Tongue (tissue), 2 donors: ENCODE results near the gene C1QTNF3. TPM values are rescaled to one million over a fixed set of nuclear protein-coding genes. Genes with fewer than 3 reads are reported as not detected.
"Not testable (repeated sequence)": the region's sequence is repeated elsewhere in the genome, so short reads cannot be mapped to it uniquely, and the experiment has no call there.

Source experiments
- DNase-seq: peaks from one replicate; pipeline ENCODE4 v3.0.0-alpha.2; 2015
- total RNA-seq: library from RNA; depleted of rRNA; stranded (reverse); fragments of >200 nt; gene quantifications from one replicate; pipeline ENCODE4 v1.2.3, GENCODE V29; 2014

C1QTNF3 gene
- total RNA-seq, 1 donor from 2014 or later, result 122 TPM

DNA sequence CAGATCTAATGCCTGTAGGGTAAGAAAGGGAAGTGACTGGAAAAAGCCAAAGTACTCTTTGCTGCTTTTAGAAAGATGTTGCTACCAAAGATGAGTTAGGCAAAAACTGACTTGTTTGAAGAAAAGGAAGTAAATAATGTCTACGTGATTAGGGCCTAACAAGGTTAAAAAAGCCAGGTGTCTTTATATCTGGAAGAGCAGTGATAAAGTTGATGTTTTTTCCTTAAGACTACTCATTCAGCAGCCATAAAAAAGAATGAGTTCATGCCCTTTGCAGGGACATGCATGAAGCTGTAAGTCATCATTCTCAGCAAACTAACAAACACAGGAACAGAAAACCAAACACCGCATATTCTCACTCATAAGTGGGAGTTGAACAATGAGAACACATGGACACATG is 21.7 kb downstream of the C1QTNF3 start:
- no peak for DNase-seq

DNA sequence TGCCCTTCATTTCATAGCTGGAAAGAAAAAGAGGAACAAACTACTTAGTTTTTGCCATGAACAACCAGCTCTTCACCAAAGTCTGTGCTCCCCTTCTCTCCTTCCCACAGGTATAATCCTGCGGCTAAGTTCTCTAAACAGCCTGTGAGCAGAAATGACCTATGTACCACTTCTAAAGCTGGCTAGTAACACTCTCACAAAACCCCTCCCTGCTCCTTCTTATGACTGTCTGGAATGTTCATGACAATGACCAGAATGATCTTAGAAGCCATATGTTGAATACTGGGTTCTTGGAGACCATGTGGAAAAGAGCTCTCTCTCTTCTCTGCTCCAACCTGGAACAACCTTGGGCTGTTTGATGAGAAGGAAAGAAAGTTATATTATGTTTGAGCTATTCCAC is 22.3 kb downstream of the C1QTNF3 start:
- no peak for DNase-seq

DNA sequence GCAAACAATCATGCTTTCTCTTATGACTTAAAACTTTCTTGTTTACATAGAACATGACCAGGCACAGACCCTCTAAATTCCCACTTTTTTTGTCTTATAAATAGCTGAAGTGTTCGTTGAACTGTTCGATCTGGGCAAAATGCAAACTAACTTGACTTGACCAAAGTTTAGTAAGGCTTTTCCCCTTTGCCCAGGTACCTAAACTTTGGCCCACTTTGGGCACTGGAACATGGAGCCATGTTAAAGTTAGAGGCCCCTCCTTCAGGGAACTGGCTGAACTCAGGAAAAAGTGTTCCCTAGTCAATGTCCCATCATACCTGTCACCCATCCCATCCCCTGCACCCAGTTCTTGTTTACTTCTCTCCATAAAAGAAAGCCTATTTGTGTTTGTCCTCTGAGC is 25.8 kb downstream of the C1QTNF3 start:
- no peak for DNase-seq

DNA sequence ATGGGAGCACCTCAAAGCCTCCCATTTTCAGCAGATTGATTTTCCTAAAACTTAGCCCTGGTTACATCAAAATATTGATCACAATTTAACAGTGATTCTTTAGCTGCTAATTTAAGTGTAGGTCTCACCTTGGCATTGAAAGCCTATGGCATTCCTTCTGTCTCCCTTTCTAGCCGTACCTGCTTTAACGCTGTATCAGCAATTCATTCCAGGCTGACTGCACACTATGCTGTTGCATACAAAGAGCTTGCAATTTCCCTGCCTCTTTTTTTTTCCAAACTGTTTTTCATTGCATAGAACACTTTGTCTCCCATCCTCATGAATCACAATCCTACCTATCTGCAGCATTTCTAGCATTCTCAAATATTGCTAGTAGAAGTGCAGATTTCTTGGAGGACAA is 26.3 kb downstream of the C1QTNF3 start:
- DNase-seq, result no peak

DNA sequence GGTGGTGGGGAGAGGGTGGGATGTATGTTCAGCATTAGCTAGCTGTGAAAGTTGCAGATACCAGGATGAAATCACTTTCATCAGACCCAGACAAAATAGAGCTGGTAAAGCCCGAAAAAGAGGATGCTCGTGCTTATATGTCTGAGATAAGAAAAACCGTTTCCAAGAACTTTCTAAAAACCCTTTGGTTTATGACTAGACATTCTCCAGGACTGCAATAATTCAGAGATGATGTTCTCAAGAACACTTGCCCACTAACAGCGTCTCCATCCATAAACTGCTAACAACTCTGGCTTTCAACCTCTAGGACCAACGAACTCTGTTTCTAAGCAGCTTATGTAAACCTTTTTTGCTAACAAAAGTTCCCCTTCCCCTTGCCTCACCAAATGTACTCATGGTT is 26.8 kb downstream of the C1QTNF3 start:
- no peak for DNase-seq

DNA sequence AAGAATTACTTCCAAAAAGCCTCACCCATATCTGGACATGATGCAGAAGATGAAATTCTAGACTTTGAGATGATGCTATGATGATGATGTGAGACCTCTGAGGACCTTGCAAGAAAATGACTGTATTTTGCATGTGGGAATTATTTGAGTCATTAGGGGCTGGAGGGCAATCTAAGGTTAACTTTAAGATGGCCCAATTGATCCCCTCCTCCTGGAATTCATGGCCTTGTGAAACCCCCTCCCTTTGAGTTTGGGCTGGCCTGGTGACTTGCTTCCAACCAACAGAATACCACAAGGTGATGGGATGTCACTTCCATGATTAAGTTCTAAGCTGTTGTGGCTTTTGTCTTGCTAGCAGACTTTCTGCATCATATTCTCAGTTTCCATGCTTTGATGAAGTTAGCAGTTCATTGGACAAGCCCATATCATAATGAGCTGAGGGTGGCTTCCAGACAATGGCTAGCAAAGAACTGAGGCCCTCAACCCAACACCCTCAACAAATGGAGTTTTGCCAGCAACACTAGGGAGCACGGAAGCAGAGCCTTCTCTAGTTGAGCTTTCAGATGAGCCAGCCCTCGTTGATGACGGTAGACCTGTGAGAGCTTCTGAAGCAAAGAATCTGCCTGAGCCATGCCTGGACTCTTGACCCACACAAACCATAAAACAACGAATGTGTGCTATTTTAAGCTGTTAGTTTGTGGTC is 27.7 kb downstream of the C1QTNF3 start:
- DNase-seq, result no peak

DNA sequence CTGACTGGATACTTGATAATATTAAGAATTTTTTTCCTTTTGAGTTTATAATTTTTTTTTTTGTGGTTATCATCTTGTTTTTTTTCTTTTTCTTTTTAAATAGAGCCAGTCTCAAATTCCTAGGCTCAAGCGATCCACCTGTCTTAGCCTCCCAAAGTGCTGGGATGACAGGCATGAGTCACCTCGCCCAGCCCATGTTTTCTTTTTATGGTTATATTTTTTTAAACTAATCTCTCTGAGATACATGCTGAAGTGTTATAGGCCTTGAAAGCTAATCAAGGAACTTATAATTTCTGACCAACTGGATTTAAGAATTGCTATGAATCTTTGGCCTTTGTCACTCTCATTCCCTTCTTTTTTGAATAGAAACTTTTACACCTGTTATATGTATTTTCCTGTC is 28.4 kb downstream of the C1QTNF3 start:
- DNase-seq, result no peak

DNA sequence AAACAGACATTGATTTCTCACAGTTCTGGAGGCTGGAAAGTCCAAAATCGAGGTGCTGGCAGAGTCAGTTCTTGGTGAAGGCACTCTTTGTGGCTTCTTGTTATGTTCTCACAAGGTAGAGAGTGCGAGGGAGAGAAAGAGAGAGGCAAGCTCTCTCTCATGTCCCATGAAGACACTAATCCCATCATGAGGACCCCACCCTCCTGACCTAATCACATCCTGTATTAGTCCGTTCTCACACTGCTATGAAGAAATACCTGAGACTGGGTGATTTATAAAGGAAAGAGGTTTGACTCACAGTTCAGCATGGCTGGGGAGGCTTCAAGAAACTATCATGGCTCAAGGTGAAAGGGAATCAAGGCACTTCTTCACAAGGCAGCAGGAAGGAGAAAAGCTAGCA is 29.5 kb downstream of the C1QTNF3 start:
- DNase-seq, result no peak

DNA sequence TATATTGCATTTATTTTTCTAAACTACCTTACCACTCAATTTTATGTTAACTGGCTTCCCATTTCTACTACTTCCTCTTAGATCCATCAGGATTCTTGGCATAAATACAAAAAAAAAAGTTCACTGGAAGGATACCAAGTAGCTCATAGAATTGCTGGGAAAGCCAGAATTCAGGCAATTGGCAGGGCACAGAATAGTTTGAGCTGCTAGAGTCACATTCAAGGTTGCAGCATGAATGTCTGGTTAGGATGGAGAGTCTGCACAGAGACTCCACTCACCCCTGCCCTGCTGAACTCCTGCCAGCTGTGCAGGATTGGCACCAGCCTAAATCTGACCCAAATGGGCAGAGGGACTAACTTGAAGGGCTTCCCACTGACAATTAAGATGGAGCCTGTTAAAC is 30.2 kb downstream of the C1QTNF3 start:
- peak; percentile 77 for DNase-seq

DNA sequence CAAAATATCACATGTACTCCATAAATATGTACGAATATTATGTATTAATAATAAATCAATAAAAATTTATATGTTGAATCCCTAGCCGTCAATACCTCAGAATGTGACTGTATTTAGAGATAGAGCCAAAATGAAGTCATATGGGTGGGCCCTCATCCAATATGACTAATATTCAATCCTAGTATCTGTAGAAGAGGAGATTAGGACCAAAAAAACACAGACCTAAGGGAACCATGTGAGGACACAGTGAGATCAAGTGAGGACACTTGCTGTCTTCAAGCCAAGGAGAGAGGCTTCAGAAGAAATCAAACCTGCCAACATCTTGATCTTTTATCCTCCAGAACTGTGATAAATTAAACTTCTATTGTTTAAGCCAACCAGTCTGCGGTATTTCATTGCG is 31.5 kb downstream of the C1QTNF3 start:
- DNase-seq, result no peak

DNA sequence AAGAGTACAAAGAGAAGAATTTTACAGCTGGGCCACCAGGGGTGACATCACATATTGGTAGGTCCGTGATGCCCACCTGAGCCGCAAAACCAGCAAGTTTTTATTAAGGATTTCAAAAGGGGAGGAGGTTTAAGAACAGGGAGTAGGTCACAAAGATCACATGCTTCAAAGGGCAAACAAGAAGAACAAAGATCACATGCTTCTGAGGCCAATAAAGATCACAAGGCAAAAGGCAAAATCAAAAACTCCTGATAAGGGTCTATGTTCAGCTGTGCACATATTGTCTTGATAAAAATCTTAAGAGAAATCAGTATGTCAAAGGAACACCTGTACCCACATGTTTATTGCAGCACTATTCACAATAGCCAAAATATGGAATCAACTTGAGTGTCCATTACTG is 32.9 kb downstream of the C1QTNF3 start:
- DNase-seq, result not testable (repeated sequence)

DNA sequence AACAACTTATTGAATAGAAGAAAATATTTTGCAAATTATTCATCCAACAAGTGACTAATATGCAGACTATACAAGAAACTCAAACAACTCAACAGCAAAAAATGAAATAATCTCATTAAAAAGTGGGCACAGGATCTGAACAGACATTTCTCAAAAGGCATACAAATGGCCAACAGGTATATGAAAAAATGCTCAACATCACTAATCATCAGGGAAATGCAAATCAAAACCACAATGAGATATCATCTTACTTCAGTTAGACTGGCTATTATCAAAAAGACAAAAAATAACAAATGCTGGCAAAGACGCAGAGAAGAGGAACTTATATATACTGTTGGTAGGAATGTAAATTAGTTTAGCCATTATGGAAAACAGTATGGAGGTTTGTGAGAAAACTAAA is 33.4 kb downstream of the C1QTNF3 start:
- DNase-seq, result no peak

DNA sequence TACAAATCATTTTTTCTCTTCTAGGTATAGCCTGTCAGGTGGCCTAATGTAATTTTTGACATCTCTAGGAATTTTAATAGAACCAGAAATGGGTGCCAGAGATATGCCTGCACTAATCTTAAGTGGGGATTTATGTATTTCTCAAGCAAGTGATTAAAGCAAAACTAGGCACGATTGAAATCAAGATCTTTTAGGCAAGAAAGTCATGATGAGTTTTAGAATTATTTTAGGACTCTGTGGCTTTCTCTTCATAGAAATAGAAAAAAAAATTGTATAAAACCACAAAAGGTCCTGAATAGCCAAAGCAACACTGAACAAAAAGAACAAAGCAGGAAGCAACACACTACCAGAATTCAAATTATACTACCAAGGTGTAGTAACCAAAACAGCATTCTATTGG is 34.2 kb downstream of the C1QTNF3 start:
- DNase-seq, result no peak

DNA sequence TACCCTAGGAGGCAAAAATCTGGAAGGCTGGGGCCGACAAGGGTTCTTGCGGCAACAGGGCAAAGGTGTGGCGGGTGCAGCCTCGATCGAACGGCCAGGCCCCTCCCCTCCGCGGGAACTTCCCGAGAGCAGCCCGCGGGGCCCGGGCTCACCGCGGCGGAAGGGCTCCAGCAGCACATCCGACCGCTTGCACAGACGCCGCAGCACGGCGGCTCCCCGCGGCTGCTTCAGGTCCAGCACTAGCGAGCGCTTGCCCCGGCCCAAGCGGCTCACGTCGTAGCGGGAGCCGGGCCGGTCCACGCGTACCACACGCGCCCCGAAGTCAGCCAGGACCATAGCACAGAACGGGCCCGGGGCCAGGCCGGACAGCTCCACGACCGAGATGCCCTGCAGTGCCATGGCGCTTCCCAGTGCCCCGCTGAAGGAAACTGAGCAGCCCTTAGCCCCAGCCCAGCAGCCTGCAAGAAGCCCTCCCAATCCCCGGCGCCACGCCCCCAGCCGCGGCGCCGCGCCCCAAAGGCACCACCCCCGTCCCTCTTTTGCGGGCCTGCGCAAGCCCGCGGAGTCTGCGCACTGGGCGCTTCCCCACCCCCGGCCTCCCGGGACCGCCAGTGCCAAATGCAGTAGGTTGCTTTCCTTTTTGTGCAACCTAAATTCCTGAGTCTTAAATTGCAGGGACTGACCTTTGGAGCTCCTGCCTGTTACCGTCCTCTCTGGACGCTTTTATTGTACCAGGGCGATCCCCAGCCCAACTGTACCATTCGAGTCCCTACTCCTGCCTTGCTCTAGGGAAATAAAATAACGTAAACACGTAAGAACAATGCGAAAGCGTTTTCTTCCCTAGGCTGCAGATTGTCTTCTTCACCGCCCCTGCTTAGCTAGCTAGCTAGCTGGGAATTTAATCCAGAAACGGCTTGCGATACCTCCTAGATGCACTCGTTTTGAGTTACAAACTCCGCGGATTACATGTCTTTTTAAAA is 35.1 kb downstream of the C1QTNF3 start, which contains the start of gene AMACR:
Gene AMACR (minus strand): TSS at position 430 of the 980 bp plus-strand sequence. CDS start 31 bp downstream, at position 399.
- peak; percentile 98 for DNase-seq

DNA sequence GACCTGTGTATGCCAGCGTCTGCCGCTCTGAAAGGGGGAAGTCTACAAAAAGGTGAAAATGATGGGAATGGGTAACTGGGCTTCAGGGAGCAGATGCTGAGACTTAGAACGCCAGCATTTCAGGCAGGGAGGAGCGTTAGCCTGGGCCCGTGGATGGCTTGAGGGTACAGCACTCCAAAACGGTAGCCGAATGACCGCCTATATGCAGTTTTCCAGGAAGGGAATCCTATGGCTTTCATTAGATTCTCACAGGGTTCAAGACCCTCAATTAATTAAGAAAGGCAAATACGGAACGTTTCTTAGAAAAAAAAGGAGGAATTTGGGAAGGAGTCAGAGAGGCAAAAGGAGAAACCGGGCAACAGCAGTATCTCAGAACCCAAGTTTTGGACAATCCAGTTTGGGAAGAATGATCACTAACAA is 35.8 kb downstream of the C1QTNF3 start:
- peak; percentile 58 for DNase-seq

DNA sequence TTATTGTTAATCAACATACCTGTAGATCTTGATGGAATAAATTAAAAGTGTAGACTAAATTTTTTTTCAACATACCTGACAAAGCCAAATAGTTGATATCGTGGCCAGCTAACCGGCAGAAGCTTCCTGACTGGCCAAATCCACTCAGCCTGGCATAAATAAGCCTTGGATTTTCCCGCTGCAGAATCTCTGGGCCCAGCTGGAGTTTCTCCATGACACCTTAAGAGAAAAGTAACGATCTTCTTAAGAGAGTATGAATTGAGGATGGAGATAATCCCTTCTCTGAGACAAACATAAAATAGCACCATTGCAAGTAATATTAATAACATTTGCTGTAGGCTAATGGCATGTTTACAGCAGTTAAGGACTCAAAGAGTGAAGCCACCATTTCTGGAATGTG is 37.3 kb downstream of the C1QTNF3 start:
- DNase-seq, result no peak

DNA sequence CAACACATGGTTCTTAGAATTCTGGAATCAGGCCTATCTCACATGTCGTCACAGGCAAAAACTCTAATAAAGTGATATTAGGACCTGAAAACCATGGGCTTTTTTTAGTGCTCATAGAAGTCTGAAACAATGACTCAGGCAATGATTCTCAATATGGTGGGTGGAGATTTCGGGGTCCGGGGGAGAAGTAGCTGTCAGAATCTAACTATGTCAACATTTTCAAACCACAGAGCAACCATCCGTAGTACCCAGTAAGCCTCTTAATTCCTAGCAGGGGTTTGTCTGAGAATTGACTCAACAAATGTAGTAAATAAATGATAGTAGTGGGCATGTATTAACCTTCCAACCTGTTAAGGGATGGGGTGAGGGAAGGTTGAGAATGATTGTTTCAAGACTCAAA is 37.8 kb downstream of the C1QTNF3 start:
- no peak for DNase-seq

DNA sequence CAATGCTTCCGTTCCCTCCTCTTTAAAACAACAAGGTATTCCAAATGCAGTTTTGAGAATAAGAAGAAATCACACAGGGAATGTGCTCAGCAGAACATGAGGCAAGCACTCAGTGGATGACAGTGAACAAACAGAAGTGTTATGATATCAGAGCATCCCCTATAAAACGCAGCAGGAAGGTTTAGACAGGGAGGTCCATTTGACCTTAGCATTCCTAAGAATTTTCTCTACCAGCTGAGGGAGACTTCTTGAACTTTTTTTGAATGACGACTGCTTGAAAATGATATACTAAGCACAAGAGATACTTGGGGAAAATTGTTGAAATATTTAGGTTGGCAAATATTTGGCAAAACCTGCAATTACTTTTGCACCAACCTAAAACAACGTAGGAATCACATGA is 39.1 kb downstream of the C1QTNF3 start:
- DNase-seq, result no peak

DNA sequence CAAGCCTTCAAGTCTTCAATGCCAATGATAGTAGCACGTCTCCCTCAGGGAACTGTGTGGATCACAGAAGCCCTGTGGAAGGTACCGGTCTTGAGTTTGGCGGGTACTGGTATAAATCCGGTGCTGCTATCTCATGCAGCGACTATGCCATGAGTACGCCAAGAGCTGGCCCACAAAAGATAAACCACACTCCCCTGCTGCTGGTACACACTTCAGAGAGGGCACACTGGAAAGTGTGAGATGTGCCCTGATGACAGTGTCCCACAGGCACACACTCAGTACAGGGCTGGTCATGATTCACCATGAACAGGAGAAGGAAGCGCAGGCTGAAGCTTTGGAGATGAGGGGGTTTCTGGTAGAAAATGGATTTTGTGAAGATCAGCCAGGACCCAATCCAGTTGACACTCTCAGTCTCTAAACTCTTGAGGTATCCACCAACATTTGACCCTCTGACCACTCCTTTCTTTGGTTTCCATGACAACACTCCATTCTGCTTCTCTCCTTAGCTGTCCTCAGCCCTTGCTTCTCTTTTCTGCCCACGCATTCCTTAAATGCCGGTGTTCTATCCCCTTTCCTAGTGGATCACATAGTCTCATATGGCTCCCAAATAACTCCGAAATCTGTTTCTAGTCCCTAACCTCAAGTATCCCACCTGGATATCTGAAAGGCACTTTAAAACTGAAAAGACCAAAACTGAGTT is 40.2 kb downstream of the C1QTNF3 start:
- no peak for DNase-seq

DNA sequence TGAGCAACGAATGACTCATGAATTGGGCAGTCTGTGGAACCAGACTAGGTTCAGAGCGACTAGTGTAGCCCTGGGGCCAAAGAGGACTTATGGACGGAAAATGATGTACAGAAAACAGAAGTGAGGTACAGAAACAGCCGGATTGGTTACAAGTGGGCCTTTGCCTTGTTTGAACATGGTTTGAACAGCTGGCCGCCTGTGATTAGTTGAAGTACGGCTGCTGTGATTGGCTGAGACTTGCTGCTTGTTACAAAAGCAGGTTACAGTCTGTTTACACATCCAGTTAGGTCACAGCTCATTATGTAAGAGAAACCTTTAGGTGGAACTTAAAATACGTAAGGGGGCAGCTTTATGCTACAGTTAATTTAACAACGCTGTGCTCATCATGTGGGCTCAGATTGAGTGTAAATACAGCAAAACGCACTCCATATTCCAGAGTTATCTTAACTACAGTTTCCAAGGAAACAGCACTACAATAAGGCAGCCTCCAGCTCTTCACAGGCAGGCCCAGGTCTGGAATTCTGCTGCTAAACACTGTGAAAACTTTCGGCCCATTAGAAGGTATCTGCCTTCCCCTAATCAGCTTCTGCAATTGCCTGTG is 41.7 kb downstream of the C1QTNF3 start:
- DNase-seq, result peak; percentile 79

DNA sequence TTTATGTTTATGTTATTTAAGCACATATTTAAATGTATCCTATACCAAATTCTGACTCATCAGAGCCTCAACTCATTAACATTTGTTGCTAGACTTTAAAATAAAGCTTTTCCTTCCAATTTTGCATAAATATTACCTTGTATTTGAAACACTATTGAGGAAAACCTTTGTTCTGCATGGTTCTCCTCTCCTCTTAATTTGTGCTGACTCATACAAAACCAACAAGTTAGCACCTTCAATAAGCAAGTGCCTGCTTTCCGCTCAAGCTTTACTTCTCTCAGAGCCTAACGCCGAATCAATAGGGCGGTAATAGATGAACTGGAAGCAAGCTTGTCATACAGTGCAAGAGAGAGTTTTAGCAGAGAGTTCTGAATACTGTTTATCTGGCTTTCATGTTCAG is 43.0 kb downstream of the C1QTNF3 start:
- DNase-seq, result no peak

DNA sequence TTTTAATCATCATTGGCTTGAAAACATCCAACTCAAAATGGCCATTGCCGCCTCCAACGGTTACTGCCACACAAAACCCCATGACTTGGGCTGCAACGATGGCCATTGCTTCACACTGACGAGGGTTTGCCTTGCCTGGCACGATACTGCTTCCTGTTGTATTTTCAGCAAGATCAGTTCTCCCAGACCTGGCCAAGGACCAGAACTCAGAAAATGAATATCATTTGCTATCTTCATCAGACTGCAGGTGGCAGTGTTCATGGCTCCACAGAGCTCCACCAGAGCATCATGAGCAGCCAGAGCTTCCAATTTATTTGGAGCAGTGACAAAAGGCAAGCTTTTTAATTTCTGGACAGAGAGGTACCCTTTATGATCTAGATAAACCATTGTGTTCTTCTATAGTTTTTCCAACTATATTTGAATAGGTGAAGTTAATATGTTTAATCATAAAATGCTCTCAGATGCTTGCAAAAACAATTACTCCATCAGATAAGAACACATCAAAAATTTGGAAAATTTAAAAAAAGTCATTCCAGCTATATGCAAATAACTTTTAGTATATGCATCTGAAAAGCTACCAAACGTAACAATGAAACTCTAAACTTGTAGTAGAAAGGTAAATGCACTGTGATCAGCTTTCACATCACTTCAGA is 45.6 kb downstream of the C1QTNF3 start:
- peak; percentile 88 for DNase-seq
